ENCODE results near the gene TP53AIP1. TPM values are rescaled to one million over a fixed set of nuclear protein-coding genes. Genes with fewer than 3 reads are reported as not detected.
A peak's percentile ranks its signal among the peaks of the same experiment; 100 is the strongest.

The TP53AIP1 gene
- total RNA-seq, 1 donor = 0.27 TPM

GRCh38 chr11:128908391-128909246 is 34.1 kb downstream of the TP53AIP1 start:
- peak in 2 of 3 donors; percentile 88 to 92 for DNase-seq (ENCODE audit: low read depth in 2 of 3, low spot score in 2 of 3)

- DNase-seq (ENCODE audit: low read depth in 2 of 3, low spot score in 2 of 3) = no peak
Observed at GRCh38 chr11:128907585-128907984, 35.1 kb downstream of the TP53AIP1 start.

GRCh38 chr11:128906185-128907050 is 36.3 kb downstream of the TP53AIP1 start:
- DNase-seq (ENCODE audit: low read depth in 2 of 3, low spot score in 2 of 3) = no peak

- peak in 1 of 3 donors; percentile 60 for DNase-seq (ENCODE audit: low read depth in 2 of 3, low spot score in 2 of 3)
Observed at GRCh38 chr11:128905345-128906184, 37.1 kb downstream of the TP53AIP1 start.

- peak in 1 of 3 donors; percentile 80 for DNase-seq (ENCODE audit: low read depth in 2 of 3, low spot score in 2 of 3)
Observed at GRCh38 chr11:128904656-128905344, 37.9 kb downstream of the TP53AIP1 start.

- DNase-seq (ENCODE audit: low read depth in 2 of 3, low spot score in 2 of 3) = no peak
Observed at GRCh38 chr11:128904303-128904655, 38.4 kb downstream of the TP53AIP1 start.

- DNase-seq (ENCODE audit: low read depth in 2 of 3, low spot score in 2 of 3) = peak in 1 of 3 donors; percentile 38
Observed at GRCh38 chr11:128903248-128904061, 39.2 kb downstream of the TP53AIP1 start.

- DNase-seq (ENCODE audit: low read depth in 2 of 3, low spot score in 2 of 3) = no peak
Observed at GRCh38 chr11:128902515-128903066, 40.1 kb downstream of the TP53AIP1 start.

- DNase-seq (ENCODE audit: low read depth in 2 of 3, low spot score in 2 of 3) = no peak
Observed at GRCh38 chr11:128901653-128902514, 40.8 kb downstream of the TP53AIP1 start.

GRCh38 chr11:128900468-128900867 is 42.2 kb downstream of the TP53AIP1 start:
- DNase-seq (ENCODE audit: low read depth in 2 of 3, low spot score in 2 of 3) = no peak

DNA sequence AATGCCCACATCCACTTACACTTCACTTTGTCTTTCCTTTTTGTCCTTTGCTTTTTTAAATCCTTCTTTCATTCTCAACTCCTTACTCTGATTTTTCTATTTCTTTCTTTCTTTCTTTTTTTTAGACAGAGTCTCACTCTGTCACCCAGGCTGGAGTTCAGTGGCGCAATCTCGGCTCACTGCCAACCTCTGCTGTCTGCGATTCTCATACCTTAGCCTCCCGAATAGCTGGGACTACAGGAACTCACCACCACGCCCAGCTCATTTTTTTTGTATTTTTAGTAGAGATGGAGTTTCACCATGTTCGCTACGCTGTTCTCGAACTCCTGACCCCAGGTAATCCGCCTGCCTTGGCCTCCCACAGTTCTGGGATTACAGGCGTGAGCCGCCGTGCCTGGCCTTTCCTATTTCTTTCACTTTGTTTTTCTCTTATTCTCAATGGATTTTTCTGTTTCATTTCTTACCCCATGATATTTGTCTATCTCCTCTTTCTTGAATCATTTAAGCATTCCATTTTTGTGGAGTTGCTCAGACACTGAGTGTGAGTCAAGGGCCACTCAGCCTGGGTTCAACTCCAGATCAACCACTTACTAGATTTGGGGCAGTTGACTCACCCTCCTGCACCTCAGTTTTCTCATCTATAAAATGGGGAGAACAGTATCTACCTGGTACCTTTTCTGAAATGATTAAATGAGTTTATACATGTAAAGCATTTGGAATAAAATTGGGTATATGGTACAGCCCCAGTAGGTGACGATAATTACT is 43.9 kb downstream of the TP53AIP1 start:
- DNase-seq (ENCODE audit: low read depth in 2 of 3, low spot score in 2 of 3) = no peak

DNA sequence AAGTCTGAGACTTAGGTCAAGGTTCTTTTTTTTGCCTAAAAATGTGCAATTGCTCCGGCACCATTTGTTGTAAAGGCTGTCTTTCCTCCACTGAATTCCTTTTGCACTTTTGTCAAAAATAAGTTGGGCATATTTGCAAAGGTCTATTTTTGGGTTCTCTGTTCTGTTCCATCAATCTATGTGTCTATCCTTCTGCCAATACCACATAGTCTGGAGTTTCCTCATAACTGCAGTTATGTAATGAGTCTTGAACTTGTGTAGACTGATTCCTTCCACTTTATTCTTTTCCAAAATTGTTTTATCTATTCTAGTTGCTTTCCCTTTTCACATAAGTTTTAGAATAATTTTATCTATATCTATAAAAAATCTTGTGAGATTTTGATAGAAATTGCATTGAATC is 44.8 kb downstream of the TP53AIP1 start:
- DNase-seq (ENCODE audit: low read depth in 2 of 3, low spot score in 2 of 3) = no peak

DNA sequence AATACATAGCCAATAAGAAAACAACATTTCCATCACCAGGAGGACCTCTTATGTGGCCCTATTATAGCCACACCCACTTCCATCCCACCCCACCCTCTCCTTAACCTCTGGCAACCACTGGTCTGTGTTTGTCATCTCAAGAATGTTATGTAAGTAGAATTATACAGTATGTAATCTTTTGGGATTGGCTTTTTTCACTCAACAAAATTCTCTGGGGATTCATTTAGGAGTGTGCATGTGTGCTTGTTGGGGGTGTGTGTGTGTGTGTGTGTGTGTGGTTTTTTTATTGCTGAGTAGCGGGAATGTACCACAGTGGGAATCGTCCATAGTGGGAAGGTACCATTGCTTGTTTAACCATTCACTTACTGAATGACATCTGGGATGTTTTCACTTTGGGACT is 46.3 kb downstream of the TP53AIP1 start:
- DNase-seq (ENCODE audit: low read depth in 2 of 3, low spot score in 2 of 3) = no peak

GRCh38 chr11:128895526-128895925 is 47.1 kb downstream of the TP53AIP1 start:
- no peak for DNase-seq (ENCODE audit: low read depth in 2 of 3, low spot score in 2 of 3)

GRCh38 chr11:128894685-128895084 is 48.0 kb downstream of the TP53AIP1 start:
- no peak for DNase-seq (ENCODE audit: low read depth in 2 of 3, low spot score in 2 of 3)

- DNase-seq (ENCODE audit: low read depth in 2 of 3, low spot score in 2 of 3) = no peak
Observed at GRCh38 chr11:128894286-128894681, 48.4 kb downstream of the TP53AIP1 start.

DNA sequence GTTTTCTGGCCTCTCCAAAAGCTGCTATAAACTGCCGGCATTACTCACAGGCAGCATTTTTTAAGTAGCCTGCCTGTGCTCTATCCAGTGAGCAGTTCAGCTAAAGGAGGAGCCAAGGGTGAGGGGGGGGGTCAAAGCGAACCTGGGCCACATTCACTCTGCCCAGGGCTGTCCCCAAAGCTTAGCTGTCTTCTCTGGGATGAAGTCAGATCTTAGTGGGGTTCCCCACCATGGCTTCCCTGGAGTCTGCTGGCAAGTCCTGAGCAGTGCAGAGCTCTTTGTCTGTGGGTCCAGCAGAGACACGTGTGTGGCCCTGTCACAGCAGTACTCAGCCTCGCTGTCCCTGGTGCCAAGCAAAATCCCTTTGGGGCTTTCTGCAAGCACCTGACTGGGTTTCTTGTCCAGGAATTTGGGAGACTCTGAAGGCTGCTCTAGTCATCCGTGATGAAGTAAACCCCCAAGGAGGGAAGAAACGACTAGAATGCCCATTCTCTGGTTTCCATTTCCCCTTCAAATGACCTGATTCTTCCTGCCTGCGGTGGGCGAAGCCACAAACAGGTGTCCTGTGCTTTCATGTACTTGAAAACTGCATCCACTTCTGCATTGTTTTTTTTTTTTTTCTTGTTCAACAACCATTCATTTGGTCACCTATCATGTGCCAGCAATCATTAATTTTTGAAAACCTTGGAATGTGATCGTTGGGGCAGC is 48.9 kb downstream of the TP53AIP1 start:
- DNase-seq (ENCODE audit: low read depth in 2 of 3, low spot score in 2 of 3) = peak in 1 of 3 donors; percentile 63
